Loucy (cell line): Measurements from ENCODE around the gene PPP1R16B.

ENCODE experiments used
- H2AFZ ChIP-seq: fragments of 200-600 bp; sonication (generic); 2 replicates; pipeline ENCODE4 v1.6.0; 2016; ENCODE audit warnings: antibody characterized with exemption, mild to moderate bottlenecking, low read length, moderate library complexity
- H3F3A ChIP-seq: fragments of 200-600 bp; 2 replicates; pipeline ENCODE4 v1.6.0; 2016; ENCODE audit warnings: antibody characterized with exemption, low read depth, mild to moderate bottlenecking
- H3K27me3 ChIP-seq: fragments of 200-600 bp; sonication (generic); 2 replicates; pipeline ENCODE4 v1.6.1; 2014; ENCODE audit warnings: low read length, mild to moderate bottlenecking; ENCODE audit not compliant: insufficient read depth, poor library complexity, severe bottlenecking
- H3K36me3 ChIP-seq: fragments of 200-600 bp; sonication (generic); 2 replicates; pipeline ENCODE4 v1.6.1; 2016; ENCODE audit warnings: low read length; ENCODE audit not compliant: insufficient read depth
- H3K4me1 ChIP-seq: fragments of 200-600 bp; sonication (generic); 2 replicates; pipeline ENCODE4 v1.5.1; 2014; ENCODE audit warnings: low read length, mild to moderate bottlenecking; ENCODE audit not compliant: insufficient read depth, poor library complexity, severe bottlenecking
- H3K4me2 ChIP-seq: fragments of 200-600 bp; sonication (generic); 2 replicates; pipeline ENCODE4 v1.6.0; 2014; ENCODE audit warnings: antibody characterized with exemption, low read length, low read depth, mild to moderate bottlenecking; ENCODE audit not compliant: poor library complexity, severe bottlenecking
- H3K4me3 ChIP-seq: fragments of 200-600 bp; sonication (generic); 2 replicates; pipeline ENCODE4 v1.5.1; 2014; ENCODE audit warnings: low read length, mild to moderate bottlenecking, mixed read lengths; ENCODE audit not compliant: poor library complexity, severe bottlenecking
- H3K79me2 ChIP-seq: fragments of 200-600 bp; sonication (generic); 2 replicates; pipeline ENCODE4 v1.6.1; 2014; ENCODE audit warnings: low read length; ENCODE audit not compliant: insufficient read depth
- H3K9ac ChIP-seq: fragments of 200-600 bp; sonication (generic); 2 replicates; pipeline ENCODE4 v1.6.0; 2014; ENCODE audit warnings: mild to moderate bottlenecking, low read depth, low read length, moderate library complexity; ENCODE audit not compliant: poor library complexity, severe bottlenecking
- H3K9me2 ChIP-seq: fragments of 200-600 bp; sonication (generic); replicated peaks from 2 replicates; pipeline ENCODE4 v1.6.1; 2016; ENCODE audit warnings: low read depth, low read length, mixed read lengths
- H3K9me3 ChIP-seq: fragments of 200-600 bp; sonication (generic); 2 replicates; pipeline ENCODE4 v1.6.1; 2014; ENCODE audit warnings: mild to moderate bottlenecking, antibody characterized with exemption, low read length, low read depth; ENCODE audit not compliant: insufficient read depth
- H4K20me1 ChIP-seq: fragments of 200-600 bp; sonication (generic); 2 replicates; pipeline ENCODE4 v1.6.0; 2014; ENCODE audit warnings: antibody characterized with exemption, low read length, mild to moderate bottlenecking; ENCODE audit not compliant: insufficient read depth, poor library complexity, severe bottlenecking
- EZH2phosphoT487 ChIP-seq: fragments of 200-600 bp; IDR thresholded peaks from 2 replicates; pipeline ENCODE4 v1.6.1; 2018; ENCODE audit warnings: antibody characterized with exemption, mild to moderate bottlenecking, moderate library complexity, borderline replicate concordance
- TF ChIP-seq, protein P1 (sequence below): fragments of 200-600 bp; sonication (generic); conservative IDR thresholded peaks from 2 replicates; pipeline ENCODE4 v1.5.1; 2014; ENCODE audit warnings: mild to moderate bottlenecking, antibody characterized with exemption, low read length

Gene PPP1R16B

GRCh38 chr20:38764567-38765318 lies 40.8 kb upstream of the PPP1R16B start:
- Histone ChIP-seq H3K36me3 (peaks cover 56% of the 10 kb centered on the region; the same call in 1 of the 2 replicates), H2AFZ (no peak overlapping the region), H4K20me1 (no peaks in the 10 kb centered on the region), H3K4me2 (no peak overlapping the region), H3K9me3 (no peaks in the 10 kb centered on the region), H3K9ac (no peak overlapping the region), H3K4me3 (no peak overlapping the region), H3K9me2 (no peaks in the 10 kb centered on the region), H3K79me2 (no peaks in the 10 kb centered on the region), H3F3A (no peaks in the 10 kb centered on the region), H3K27me3 (no peaks in the 10 kb centered on the region), H3K4me1 (no peaks in the 10 kb centered on the region)
- TF ChIP-seq, protein P1, sequence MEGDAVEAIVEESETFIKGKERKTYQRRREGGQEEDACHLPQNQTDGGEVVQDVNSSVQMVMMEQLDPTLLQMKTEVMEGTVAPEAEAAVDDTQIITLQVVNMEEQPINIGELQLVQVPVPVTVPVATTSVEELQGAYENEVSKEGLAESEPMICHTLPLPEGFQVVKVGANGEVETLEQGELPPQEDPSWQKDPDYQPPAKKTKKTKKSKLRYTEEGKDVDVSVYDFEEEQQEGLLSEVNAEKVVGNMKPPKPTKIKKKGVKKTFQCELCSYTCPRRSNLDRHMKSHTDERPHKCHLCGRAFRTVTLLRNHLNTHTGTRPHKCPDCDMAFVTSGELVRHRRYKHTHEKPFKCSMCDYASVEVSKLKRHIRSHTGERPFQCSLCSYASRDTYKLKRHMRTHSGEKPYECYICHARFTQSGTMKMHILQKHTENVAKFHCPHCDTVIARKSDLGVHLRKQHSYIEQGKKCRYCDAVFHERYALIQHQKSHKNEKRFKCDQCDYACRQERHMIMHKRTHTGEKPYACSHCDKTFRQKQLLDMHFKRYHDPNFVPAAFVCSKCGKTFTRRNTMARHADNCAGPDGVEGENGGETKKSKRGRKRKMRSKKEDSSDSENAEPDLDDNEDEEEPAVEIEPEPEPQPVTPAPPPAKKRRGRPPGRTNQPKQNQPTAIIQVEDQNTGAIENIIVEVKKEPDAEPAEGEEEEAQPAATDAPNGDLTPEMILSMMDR, result no peak
- TF ChIP-seq EZH2phosphoT487, result no peak

DNA sequence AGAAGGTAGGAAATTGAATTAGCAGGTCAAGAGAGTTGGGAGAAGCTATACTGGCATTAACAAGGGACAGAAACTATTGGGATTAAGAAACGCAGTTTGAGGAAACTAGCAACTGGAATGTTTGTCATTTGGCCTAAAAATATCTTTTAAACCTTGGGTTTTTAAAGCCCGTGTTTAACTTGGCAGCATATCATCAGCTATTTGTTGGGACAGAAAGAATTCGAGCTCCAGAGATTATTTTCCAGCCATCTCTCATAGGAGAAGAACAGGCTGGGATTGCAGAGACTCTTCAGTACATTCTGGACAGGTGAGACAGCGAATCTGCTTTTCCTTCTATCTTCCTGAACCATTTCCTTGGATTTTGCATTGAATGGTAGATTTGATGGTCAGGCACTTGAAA lies 39.4 kb upstream of the PPP1R16B start:
- Histone ChIP-seq H3K36me3 (peaks cover 56% of the 10 kb centered on the region; the same call in 1 of the 2 replicates), H4K20me1 (no peaks in the 10 kb centered on the region), H3K9ac (no peak overlapping the region), H3K9me2 (no peaks in the 10 kb centered on the region), H3K4me3 (no peak overlapping the region), H3K9me3 (no peaks in the 10 kb centered on the region), H3K79me2 (no peaks in the 10 kb centered on the region), H2AFZ (no peak overlapping the region), H3K4me2 (no peak overlapping the region), H3K4me1 (no peaks in the 10 kb centered on the region), H3K27me3 (no peaks in the 10 kb centered on the region), H3F3A (no peaks in the 10 kb centered on the region)
- no peak for TF ChIP-seq EZH2phosphoT487
- TF ChIP-seq, protein P1, result no peak

DNA sequence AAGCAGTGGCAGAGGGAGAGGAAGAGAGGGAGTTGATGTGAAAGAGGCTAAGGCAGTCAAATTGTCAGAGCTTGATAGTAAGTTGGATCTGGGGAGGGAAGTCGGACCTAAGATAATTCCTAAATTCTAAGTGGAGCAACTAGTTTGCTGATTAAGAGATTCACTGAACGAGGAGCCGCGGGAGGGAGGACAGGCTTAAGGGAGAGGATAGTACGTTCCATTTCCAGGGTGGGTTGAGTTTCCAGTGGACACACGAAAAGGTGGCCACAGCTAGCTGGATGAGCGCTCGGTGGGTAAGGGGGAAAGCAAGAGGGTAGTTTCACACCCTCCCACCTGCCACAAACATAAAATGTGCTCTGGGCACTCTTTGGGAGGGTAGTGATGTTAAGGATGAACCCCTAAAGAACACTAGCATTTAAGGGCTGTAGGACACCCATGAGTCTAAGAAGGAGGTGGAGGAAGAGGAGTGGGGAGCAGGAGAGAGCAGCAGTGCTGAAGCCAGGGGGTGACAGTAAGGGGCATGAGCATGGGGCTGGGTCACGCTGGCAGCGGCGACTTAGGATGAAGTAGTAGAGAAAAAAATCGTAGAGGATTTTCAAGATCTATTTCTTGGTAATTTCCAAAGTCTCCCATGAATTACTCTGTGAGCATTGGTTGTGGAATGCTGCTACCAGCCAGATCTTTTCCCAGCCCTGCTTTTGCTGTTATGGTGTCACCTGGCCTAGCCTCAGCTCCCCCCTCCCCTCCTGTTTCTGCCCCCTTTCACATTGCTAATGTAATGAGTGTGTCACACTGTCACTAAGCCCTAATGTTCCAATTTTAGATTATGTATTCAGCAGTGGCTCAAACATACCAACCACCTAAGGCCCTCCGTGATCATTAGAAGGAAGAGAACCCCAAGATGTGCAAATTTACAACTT lies 35.9 kb upstream of the PPP1R16B start:
- Histone ChIP-seq H3K27me3 (no peaks in the 10 kb centered on the region), H3K4me2 (no peak overlapping the region), H3K4me1 (no peaks in the 10 kb centered on the region), H2AFZ (no peak overlapping the region), H3K79me2 (no peaks in the 10 kb centered on the region), H3K9me3 (no peaks in the 10 kb centered on the region), H3K9me2 (no peaks in the 10 kb centered on the region), H3K4me3 (no peak overlapping the region), H4K20me1 (no peaks in the 10 kb centered on the region), H3F3A (no peaks in the 10 kb centered on the region), H3K36me3 (peaks cover 63% of the 10 kb centered on the region), H3K9ac (no peak overlapping the region)
- TF ChIP-seq, protein P1, result no peak
- TF ChIP-seq EZH2phosphoT487, result no peak
